H9 (cell line): ENCODE results near the gene RSPRY1. TPM values are rescaled to one million over a fixed set of nuclear protein-coding genes. Genes with fewer than 3 reads are reported as not detected.

Source experiments
- DNase-seq: peaks from one replicate; pipeline ENCODE4 v3.0.0-alpha.2; 2017
- H2AFZ ChIP-seq: one replicate; pipeline ENCODE4 v1.6.1; 2013; ENCODE audit warnings: mild to moderate bottlenecking, low read length, control low read depth, moderate library complexity
- H2AK5ac ChIP-seq: 2 replicates; pipeline ENCODE4 v1.6.1; 2013; ENCODE audit warnings: low read length, control low read depth, mixed read lengths; ENCODE audit not compliant: insufficient read length
- H2BK120ac ChIP-seq: one replicate; pipeline ENCODE4 v1.6.1; 2013; ENCODE audit warnings: low read depth, mild to moderate bottlenecking, low read length, control low read depth, inconsistent platforms; ENCODE audit not compliant: poor library complexity, severe bottlenecking
- H2BK12ac ChIP-seq: 2 replicates; pipeline ENCODE4 v1.6.1; 2013; ENCODE audit warnings: low read length, control low read depth, mixed read lengths, low read depth; ENCODE audit not compliant: insufficient read length
- H2BK15ac ChIP-seq: 2 replicates; pipeline ENCODE4 v1.6.1; 2013; ENCODE audit warnings: low read depth, low read length, control low read depth
- H2BK20ac ChIP-seq: one replicate; pipeline ENCODE4 v1.6.1; 2013; ENCODE audit warnings: low read depth, mild to moderate bottlenecking, low read length, control low read depth, inconsistent platforms; ENCODE audit not compliant: poor library complexity, severe bottlenecking
- H2BK5ac ChIP-seq: 2 replicates; pipeline ENCODE4 v1.6.1; 2013; ENCODE audit warnings: low read length, control low read depth, mixed read lengths; ENCODE audit not compliant: insufficient read length
- H3K14ac ChIP-seq: 2 replicates; pipeline ENCODE4 v1.6.1; 2013; ENCODE audit warnings: low read length, control low read depth; ENCODE audit not compliant: insufficient read depth
- H3K18ac ChIP-seq: 2 replicates; pipeline ENCODE4 v1.6.1; 2013; ENCODE audit warnings: low read depth, mild to moderate bottlenecking, mixed read lengths, low read length, control low read depth; ENCODE audit not compliant: insufficient read length
- H3K23ac ChIP-seq: 2 replicates; pipeline ENCODE4 v1.6.1; 2013; ENCODE audit warnings: low read length, control low read depth, mixed read lengths, low read depth; ENCODE audit not compliant: insufficient read length
- H3K23me2 ChIP-seq: 2 replicates; pipeline ENCODE4 v1.6.1; 2013; ENCODE audit warnings: low read depth, mild to moderate bottlenecking, mixed read lengths, low read length, control low read depth; ENCODE audit not compliant: insufficient read length, poor library complexity, severe bottlenecking
- H3K27ac ChIP-seq: 2 replicates; pipeline ENCODE4 v1.5.1; 2013; ENCODE audit warnings: low read length, control low read depth, mixed read lengths, low read depth; ENCODE audit not compliant: insufficient read length
- H3K27me3 ChIP-seq: 2 replicates; pipeline ENCODE4 v1.6.1; 2013; ENCODE audit warnings: low read length, control low read depth, inconsistent platforms; ENCODE audit not compliant: insufficient read depth
- H3K4ac ChIP-seq: 2 replicates; pipeline ENCODE4 v1.6.1; 2013; ENCODE audit warnings: low read depth, mild to moderate bottlenecking, control low read depth, inconsistent platforms, low read length, moderate library complexity
- H3K4me1 ChIP-seq: 2 replicates; pipeline ENCODE4 v1.6.1; 2013; ENCODE audit warnings: low read length, control low read depth, inconsistent platforms; ENCODE audit not compliant: insufficient read depth
- H3K4me2 ChIP-seq: 2 replicates; pipeline ENCODE4 v1.6.1; 2013; ENCODE audit warnings: low read length, control low read depth, mixed read lengths; ENCODE audit not compliant: insufficient read length, insufficient read depth
- H3K56ac ChIP-seq: 2 replicates; pipeline ENCODE4 v1.6.1; 2013; ENCODE audit warnings: low read depth, mild to moderate bottlenecking, mixed read lengths, low read length, control low read depth; ENCODE audit not compliant: insufficient read length
- H3K79me1 ChIP-seq: 2 replicates; pipeline ENCODE4 v1.6.1; 2013; ENCODE audit warnings: low read depth, mild to moderate bottlenecking, moderate library complexity, low read length, control low read depth, inconsistent platforms; ENCODE audit not compliant: insufficient read depth, poor library complexity, severe bottlenecking
- H3K79me2 ChIP-seq: 2 replicates; pipeline ENCODE4 v1.6.1; 2013; ENCODE audit warnings: low read length, control low read depth, inconsistent platforms; ENCODE audit not compliant: insufficient read depth
- H3K9ac ChIP-seq: 2 replicates; pipeline ENCODE4 v1.6.1; 2013; ENCODE audit warnings: low read length, control low read depth, mixed read lengths; ENCODE audit not compliant: insufficient read length; ENCODE audit errors: extremely low read depth
- H3K9me3 ChIP-seq: one replicate; pipeline ENCODE4 v1.6.1; 2013; ENCODE audit warnings: low read depth, low read length, inconsistent platforms; ENCODE audit not compliant: control insufficient read depth
- H3T11ph ChIP-seq: one replicate; pipeline ENCODE4 v1.6.1; 2013; ENCODE audit warnings: mild to moderate bottlenecking, low read length, control low read depth, inconsistent platforms
- H4K20me1 ChIP-seq: one replicate; pipeline ENCODE4 v1.6.1; 2013; ENCODE audit not compliant: control insufficient read depth, insufficient read length, insufficient read depth
- H4K5ac ChIP-seq: 2 replicates; pipeline ENCODE4 v1.6.1; 2013; ENCODE audit warnings: low read depth, mild to moderate bottlenecking, mixed read lengths, low read length, control low read depth; ENCODE audit not compliant: insufficient read length
- H4K8ac ChIP-seq: replicated peaks from 2 replicates; pipeline ENCODE4 v1.6.1; 2013; ENCODE audit warnings: low read length, control low read depth, mixed read lengths, low read depth; ENCODE audit not compliant: insufficient read length
- H4K91ac ChIP-seq: 2 replicates; pipeline ENCODE4 v1.6.1; 2013; ENCODE audit warnings: low read depth, mild to moderate bottlenecking, moderate library complexity, mixed read lengths, low read length, control low read depth; ENCODE audit not compliant: insufficient read length
- H3K27ac Mint-ChIP-seq, 3 experiments: 2 replicates in 2 of 3; 3 replicates in 1 of 3; pipeline ENCODE4 v1.8.0; 2020 to 2021; ENCODE audit warnings: mixed read lengths in 3 of 3, mild to moderate bottlenecking in 1 of 3, moderate library complexity in 1 of 3
- H3K27me3 Mint-ChIP-seq: 2 replicates; pipeline ENCODE4 v1.8.0; 2021; ENCODE audit warnings: low read depth, mild to moderate bottlenecking, moderate library complexity, mixed read lengths
- H3K36me3 Mint-ChIP-seq, 3 experiments: 2 replicates in 2 of 3; 3 replicates in 1 of 3; pipeline ENCODE4 v1.8.0; 2020 to 2021; ENCODE audit warnings: low read depth in 3 of 3, mixed read lengths in 3 of 3; ENCODE audit not compliant: insufficient read depth in 1 of 3
- H3K4me1 Mint-ChIP-seq, 2 experiments: 2 replicates each; pipeline ENCODE4 v1.8.0; 2020; ENCODE audit warnings: mixed read lengths in 2 of 2
- H3K4me3 Mint-ChIP-seq, 2 experiments: 2 replicates in 1 of 2; 3 replicates in 1 of 2; pipeline ENCODE4 v1.8.0; 2020 to 2021; ENCODE audit warnings: mild to moderate bottlenecking in 2 of 2, mixed read lengths in 2 of 2, moderate library complexity in 1 of 2
- H3K9me3 Mint-ChIP-seq, 2 experiments: 2 replicates in 1 of 2; 3 replicates in 1 of 2; pipeline ENCODE4 v1.8.0; 2020; ENCODE audit warnings: mild to moderate bottlenecking in 2 of 2, mixed read lengths in 2 of 2, moderate library complexity in 1 of 2
- WGBS: extraction: QIAGEN DNeasy Blood & Tissue Kit; methylation state at CpG from one replicate; pipeline ENCODE4 v1.1.7; 2013; ENCODE audit warnings: missing lambda C conversion rate, low lambda C conversion rate, mixed read lengths; ENCODE audit not compliant: insufficient read length; ENCODE audit errors: extremely low coverage; 5-methylcytosine and 5-hydroxymethylcytosine counted together
- total RNA-seq: library from RNA; stranded (reverse); gene quantifications from 2 replicates; pipeline ENCODE4 v1.2.1, GENCODE V29; 2021
- TF ChIP-seq, protein P1 (sequence below): fragments of 200-600 bp; sonication (generic); conservative IDR thresholded peaks from 3 replicates; pipeline ENCODE4 v1.8.0; 2021; ENCODE audit warnings: antibody characterized with exemption, mild to moderate bottlenecking

Gene RSPRY1
- total RNA-seq, 1 experiment from 2014 or later, result 36.1 TPM

DNA sequence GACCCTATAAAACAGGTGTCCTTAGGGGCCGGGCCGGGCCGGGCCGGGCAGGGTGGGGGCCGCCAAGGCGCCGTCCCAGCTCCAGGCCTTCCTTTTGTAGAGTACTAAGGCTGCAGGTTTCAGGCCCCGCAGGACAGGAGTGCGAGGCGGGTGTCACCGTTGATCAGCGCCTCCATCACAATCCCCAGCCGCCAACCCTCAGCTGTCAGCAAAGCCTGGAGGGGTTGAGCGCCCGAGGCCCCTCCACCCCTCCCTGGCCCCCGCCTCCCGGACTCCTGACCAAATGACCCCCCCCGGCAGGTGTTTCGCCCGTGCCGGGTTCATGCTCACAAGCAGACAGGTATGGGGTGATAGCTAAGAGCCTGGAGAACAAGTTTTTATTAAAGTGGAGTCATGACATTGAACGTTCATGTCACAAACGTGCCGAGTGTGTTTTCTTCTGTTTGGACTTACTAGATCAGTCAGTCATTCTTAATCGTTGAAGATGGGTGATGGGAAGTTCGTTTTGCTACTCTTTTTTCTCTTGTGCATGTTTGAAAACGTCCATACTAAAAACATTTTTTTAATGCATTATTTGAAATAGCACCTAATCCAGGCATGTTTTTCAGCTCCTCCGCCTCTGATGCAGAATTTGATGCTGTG, 59.5 kb downstream of the RSPRY1 start:
- Histone ChIP-seq H3K18ac (no peak overlapping the region), H3K9ac (no peak overlapping the region), H3K79me1 (no peaks in the 10 kb centered on the region), H3K4me2 (peak overlapping the region; percentile 77), H3T11ph (no peak overlapping the region), H3K4me1 (no peaks in the 10 kb centered on the region), H2AK5ac (no peak overlapping the region), H2BK120ac (no peak overlapping the region), H3K27ac (no peak overlapping the region), H3K14ac (no peak overlapping the region), H3K27me3 (no peaks in the 10 kb centered on the region), H2BK20ac (no peak overlapping the region), H3K9me3 (no peaks in the 10 kb centered on the region), H2AFZ (no peak overlapping the region), H4K5ac (no peak overlapping the region), H4K91ac (no peak overlapping the region), H4K8ac (no peak overlapping the region), H3K23ac (no peak overlapping the region), H3K4ac (no peak overlapping the region), H2BK15ac (no peak overlapping the region), H3K23me2 (peaks cover 4% of the 10 kb centered on the region), H2BK5ac (no peak overlapping the region), H2BK12ac (no peak overlapping the region), H3K56ac (no peak overlapping the region), H3K79me2 (no peaks in the 10 kb centered on the region), H4K20me1 (no peaks in the 10 kb centered on the region)
- Mint-ChIP-seq H3K36me3 (peaks cover 0 to 2% (median 0%) of the 10 kb centered on the region in 3 experiments; a peak in 2 of 7 replicates), H3K27ac (no peak overlapping the region), H3K9me3 (no peaks in the 10 kb centered on the region), H3K4me1 (peaks cover 10 to 15% of the 10 kb centered on the region in 2 experiments), H3K4me3 (peak overlapping the region; percentile 79 to 91), H3K27me3 (no peaks in the 10 kb centered on the region; the same call in 1 of the 2 replicates)
- DNase-seq, result no peak
- WGBS, result no CpG with 5 or more reads among the region's 28 CpGs
- TF ChIP-seq, protein P1, sequence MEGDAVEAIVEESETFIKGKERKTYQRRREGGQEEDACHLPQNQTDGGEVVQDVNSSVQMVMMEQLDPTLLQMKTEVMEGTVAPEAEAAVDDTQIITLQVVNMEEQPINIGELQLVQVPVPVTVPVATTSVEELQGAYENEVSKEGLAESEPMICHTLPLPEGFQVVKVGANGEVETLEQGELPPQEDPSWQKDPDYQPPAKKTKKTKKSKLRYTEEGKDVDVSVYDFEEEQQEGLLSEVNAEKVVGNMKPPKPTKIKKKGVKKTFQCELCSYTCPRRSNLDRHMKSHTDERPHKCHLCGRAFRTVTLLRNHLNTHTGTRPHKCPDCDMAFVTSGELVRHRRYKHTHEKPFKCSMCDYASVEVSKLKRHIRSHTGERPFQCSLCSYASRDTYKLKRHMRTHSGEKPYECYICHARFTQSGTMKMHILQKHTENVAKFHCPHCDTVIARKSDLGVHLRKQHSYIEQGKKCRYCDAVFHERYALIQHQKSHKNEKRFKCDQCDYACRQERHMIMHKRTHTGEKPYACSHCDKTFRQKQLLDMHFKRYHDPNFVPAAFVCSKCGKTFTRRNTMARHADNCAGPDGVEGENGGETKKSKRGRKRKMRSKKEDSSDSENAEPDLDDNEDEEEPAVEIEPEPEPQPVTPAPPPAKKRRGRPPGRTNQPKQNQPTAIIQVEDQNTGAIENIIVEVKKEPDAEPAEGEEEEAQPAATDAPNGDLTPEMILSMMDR, result no peak
